Brain microvascular endothelial cell (primary cell): ENCODE measurements around the gene ANXA3.

ENCODE experiments used
- DNase-seq: peaks from one replicate; pipeline ENCODE4 v3.0.0-alpha.2; 2020
- H3K27ac ChIP-seq: fragments of 250-450 bp; sonication (Bioruptor Pico); 2 replicates; pipeline ENCODE4 v1.5.1; 2020; ENCODE audit warnings: mild to moderate bottlenecking, moderate library complexity
- H3K27me3 ChIP-seq: fragments of 250-450 bp; sonication (Bioruptor Pico); replicated peaks from 2 replicates; pipeline ENCODE4 v1.5.1; 2020; ENCODE audit warnings: mild to moderate bottlenecking
- H3K36me3 ChIP-seq: fragments of 250-450 bp; sonication (Bioruptor Pico); replicated peaks from 2 replicates; pipeline ENCODE4 v1.5.1; 2020; ENCODE audit warnings: mild to moderate bottlenecking
- H3K4me3 ChIP-seq: 2 replicates; pipeline ENCODE4 v1.5.1; 2011; ENCODE audit warnings: low read depth, mild to moderate bottlenecking, control low read depth, low read length, moderate library complexity
- CTCF ChIP-seq: IDR thresholded peaks from 2 replicates; pipeline ENCODE4 v1.5.1; 2011; ENCODE audit warnings: low read depth, mild to moderate bottlenecking, moderate library complexity, low read length, control low read depth, inconsistent platforms; ENCODE audit errors: missing control alignments
- in situ Hi-C: cut with HindIII; loops from 2 replicates; pipeline ENCODE4 v1.10.0; 2017; ENCODE audit warnings: low sequenced_read_pairs, low pct_ligation_motif_present

Gene ANXA3

GRCh38 chr4:78640714-78641113 is 89.1 kb downstream of the ANXA3 start:
- Histone ChIP-seq H3K36me3 (no peaks in the 10 kb centered on the region), H3K4me3 (no peak overlapping the region), H3K27me3 (no peaks in the 10 kb centered on the region), H3K27ac (no peak overlapping the region)
- in situ Hi-C loops: no loop called here
- TF ChIP-seq CTCF: no peak
- no peak for DNase-seq

GRCh38 chr4:78642934-78643333 is 91.4 kb downstream of the ANXA3 start:
- Histone ChIP-seq H3K36me3 (no peaks in the 10 kb centered on the region), H3K27me3 (no peaks in the 10 kb centered on the region), H3K4me3 (no peak overlapping the region), H3K27ac (no peak overlapping the region)
- in situ Hi-C loops: no loop called here
- DNase-seq: no peak
- no peak for TF ChIP-seq CTCF

GRCh38 chr4:78644063-78644691 is 92.6 kb downstream of the ANXA3 start:
- in situ Hi-C loops: no loop called here
- Histone ChIP-seq H3K36me3 (no peaks in the 10 kb centered on the region), H3K27me3 (no peaks in the 10 kb centered on the region), H3K4me3 (no peak overlapping the region), H3K27ac (no peak overlapping the region)
- DNase-seq: no peak
- no peak for TF ChIP-seq CTCF

GRCh38 chr4:78644744-78645330 is 93.3 kb downstream of the ANXA3 start:
- in situ Hi-C loops: no loop called here
- Histone ChIP-seq H3K27me3 (no peaks in the 10 kb centered on the region), H3K36me3 (no peaks in the 10 kb centered on the region), H3K4me3 (no peak overlapping the region), H3K27ac (peak overlapping the region; percentile 83)
- peak; percentile 86 for DNase-seq
- TF ChIP-seq CTCF: peak; percentile 94

GRCh38 chr4:78645853-78646757 is 94.5 kb downstream of the ANXA3 start:
- DNase-seq: peak; percentile 83
- H3K4me3 ChIP-seq: peak overlapping the region; percentile 10
- H3K27ac ChIP-seq: peak overlapping the region; percentile 83
- H3K27me3 ChIP-seq: no peaks in the 10 kb centered on the region
- no peaks in the 10 kb centered on the region for H3K36me3 ChIP-seq
- no peak for TF ChIP-seq CTCF
- in situ Hi-C loops: no loop called here
